ENCODE measurements around the gene RGS14.

The RGS14 gene

GRCh38 chr5:177357459-177358351 is at the start of gene RGS14:
RGS14 (plus strand) TSS chr5:177357924; CDS start chr5:177358025, 101 bp downstream.
- DNase-seq (ENCODE audit: low spot score): no peak

- no peak for DNase-seq (ENCODE audit: low spot score)
Observed at GRCh38 chr5:177308740-177309139, 49.0 kb upstream of the RGS14 start.

GRCh38 chr5:177309351-177310191 is 48.2 kb upstream of the RGS14 start:
- peak; percentile 45 for DNase-seq (ENCODE audit: low spot score)

GRCh38 chr5:177310332-177310731 is 47.4 kb upstream of the RGS14 start:
- DNase-seq (ENCODE audit: low spot score): no peak

- DNase-seq (ENCODE audit: low spot score): no peak
Observed at GRCh38 chr5:177310757-177311391, 46.9 kb upstream of the RGS14 start.

- no peak for DNase-seq (ENCODE audit: low spot score)
Observed at GRCh38 chr5:177311392-177311722, 46.4 kb upstream of the RGS14 start.

- DNase-seq (ENCODE audit: low spot score): peak; percentile 99
Observed at GRCh38 chr5:177311723-177312648, 45.7 kb upstream of the RGS14 start, which contains the start of gene MXD3. MXD3 (minus strand) TSS chr5:177311898; CDS start chr5:177311830, 68 bp downstream.

- DNase-seq (ENCODE audit: low spot score): no peak
Observed at GRCh38 chr5:177312649-177313181, 45.0 kb upstream of the RGS14 start.

- no peak for DNase-seq (ENCODE audit: low spot score)
Observed at GRCh38 chr5:177313561-177314259, 44.0 kb upstream of the RGS14 start.

GRCh38 chr5:177314376-177315342 is 43.1 kb upstream of the RGS14 start:
- DNase-seq (ENCODE audit: low spot score): no peak

GRCh38 chr5:177315411-177315810 is 42.3 kb upstream of the RGS14 start:
- DNase-seq (ENCODE audit: low spot score): no peak

- DNase-seq (ENCODE audit: low spot score): no peak
Observed at GRCh38 chr5:177316005-177316404, 41.7 kb upstream of the RGS14 start.

GRCh38 chr5:177317959-177318377 is 39.8 kb upstream of the RGS14 start:
- DNase-seq (ENCODE audit: low spot score): peak; percentile 80

GRCh38 chr5:177319913-177320588 is 37.7 kb upstream of the RGS14 start:
- DNase-seq (ENCODE audit: low spot score): no peak

GRCh38 chr5:177320879-177321278 is 36.8 kb upstream of the RGS14 start:
- DNase-seq (ENCODE audit: low spot score): no peak

- no peak for DNase-seq (ENCODE audit: low spot score)
Observed at GRCh38 chr5:177325868-177326381, 31.8 kb upstream of the RGS14 start.

- no peak for DNase-seq (ENCODE audit: low spot score)
Observed at GRCh38 chr5:177327539-177328522, 29.9 kb upstream of the RGS14 start.
